CD4-positive, alpha-beta T cell treated with Interleukin-10 for 1 hour (primary cell): Measurements from ENCODE around the gene RPUSD2.
"Not testable (repeated sequence)": the region's sequence is repeated elsewhere in the genome, so short reads cannot be mapped to it uniquely, and the experiment has no call there.

Source experiments
- DNase-seq: peaks from one replicate; pipeline ENCODE4 v3.0.0-alpha.2; 2020

RPUSD2 gene

DNA sequence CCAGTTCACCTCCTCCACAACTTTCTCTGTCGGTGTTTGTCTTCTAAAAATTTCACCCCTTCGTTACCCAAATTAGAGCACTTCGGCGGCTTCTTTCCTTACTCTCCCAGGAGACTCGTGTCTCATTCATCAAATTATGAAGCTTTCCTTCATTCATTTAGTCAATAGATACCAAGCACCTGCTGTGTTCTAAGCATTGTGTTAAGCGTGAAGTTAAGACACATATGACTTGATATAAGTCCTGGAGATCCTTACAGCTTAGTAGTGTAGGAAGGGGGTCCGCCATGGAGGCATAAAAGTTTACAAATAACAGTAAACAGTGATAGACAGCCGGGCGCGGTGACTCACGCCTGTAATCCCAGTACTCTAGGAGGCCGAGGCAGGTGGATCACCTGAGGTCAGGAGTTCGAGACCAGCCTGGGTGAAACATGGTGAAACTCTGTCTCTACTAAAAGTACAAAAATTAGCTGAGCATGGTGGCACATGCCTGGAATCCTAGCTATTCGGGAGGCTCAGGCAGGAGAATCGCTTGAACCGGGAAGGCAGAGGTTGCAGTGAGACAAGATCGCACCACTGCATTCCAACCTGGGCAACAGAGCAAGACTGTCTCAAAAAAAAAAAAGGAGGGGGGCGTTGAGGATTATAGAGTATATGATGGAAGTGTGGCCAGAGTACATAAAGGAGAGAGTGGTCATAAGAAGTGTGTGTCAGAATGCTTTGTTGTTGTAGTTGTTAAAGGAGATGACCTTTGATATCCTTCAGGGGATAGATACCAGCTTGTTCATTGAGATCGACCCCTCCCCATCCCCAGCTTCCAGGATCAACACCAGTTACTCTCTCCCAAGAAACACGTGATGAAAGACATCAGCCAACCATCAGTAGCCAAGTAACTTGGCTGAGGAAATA lies 3.5 kb upstream of the RPUSD2 start:
- no peak for DNase-seq

- DNase-seq = peak; percentile 18
Observed at GRCh38 chr15:40567111-40567510, 2.0 kb upstream of the RPUSD2 start.

DNA sequence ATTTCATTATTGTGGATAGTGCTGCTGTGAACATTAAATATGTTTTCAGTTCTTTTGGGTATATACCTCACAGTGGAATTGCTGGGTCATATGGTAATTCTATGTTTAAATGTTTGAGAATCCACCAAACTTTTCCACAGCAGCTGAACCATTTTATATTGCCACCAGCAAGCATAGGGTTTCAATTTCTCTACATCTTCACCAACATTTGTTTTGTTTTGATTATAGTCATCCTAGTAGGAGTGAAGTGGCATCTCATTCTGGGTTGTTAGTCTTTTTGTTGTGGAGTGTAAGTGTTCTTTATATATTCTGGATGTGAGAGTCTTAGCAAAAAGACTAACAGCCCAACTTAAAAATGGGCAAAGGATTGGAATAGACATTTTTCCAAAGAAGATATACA lies 6.0 kb downstream of the RPUSD2 start:
- no peak for DNase-seq

- DNase-seq = not testable (repeated sequence)
Observed at GRCh38 chr15:40576914-40577313, 7.8 kb downstream of the RPUSD2 start.

- DNase-seq = no peak
Observed at GRCh38 chr15:40578892-40579291, 9.8 kb downstream of the RPUSD2 start.

DNA sequence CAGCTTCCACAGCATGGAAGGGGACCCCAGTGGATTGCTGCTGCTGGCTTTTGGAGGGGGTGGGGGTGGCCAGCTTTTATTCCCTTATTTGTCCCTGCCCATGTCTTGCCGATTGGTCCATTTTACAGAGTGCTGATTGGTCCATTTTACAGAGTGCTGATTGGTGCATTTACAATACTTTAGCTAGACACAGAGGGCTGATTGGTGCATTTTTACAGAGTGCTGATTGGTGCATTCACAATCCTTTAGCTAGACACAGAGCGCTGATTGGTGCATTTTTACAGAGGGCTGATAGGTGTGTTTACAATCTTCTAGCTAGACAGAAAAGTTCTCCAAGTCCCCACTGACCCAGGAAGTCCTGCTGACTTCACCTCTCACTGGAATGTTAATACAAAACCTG lies 12.7 kb downstream of the RPUSD2 start:
- DNase-seq = not testable (repeated sequence)

DNA sequence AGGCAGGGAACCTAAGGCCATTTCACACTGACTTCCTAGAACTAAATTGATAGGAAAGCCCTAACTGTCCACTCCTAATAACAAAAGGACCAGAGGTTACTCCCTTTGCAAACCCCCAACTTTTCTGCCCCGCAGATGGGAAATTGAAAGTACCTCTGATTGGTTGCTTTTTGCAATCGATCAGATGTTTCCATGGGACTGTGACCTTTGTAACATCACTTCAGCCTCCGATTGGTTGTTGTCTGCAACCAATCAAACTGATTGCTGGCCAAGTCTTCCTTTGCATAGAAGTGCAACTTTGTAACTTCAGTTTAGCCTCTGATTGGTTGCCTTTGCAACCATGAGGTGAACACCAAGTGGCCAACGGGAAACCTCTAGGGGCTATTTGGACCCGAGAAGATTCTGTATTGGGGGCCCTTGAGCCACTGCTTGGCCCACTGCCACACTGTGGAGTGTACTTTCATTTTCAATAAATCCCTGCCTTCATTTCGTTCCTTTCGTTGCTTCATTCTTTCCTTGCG lies 13.7 kb downstream of the RPUSD2 start:
- peak; percentile 44 for DNase-seq

DNA sequence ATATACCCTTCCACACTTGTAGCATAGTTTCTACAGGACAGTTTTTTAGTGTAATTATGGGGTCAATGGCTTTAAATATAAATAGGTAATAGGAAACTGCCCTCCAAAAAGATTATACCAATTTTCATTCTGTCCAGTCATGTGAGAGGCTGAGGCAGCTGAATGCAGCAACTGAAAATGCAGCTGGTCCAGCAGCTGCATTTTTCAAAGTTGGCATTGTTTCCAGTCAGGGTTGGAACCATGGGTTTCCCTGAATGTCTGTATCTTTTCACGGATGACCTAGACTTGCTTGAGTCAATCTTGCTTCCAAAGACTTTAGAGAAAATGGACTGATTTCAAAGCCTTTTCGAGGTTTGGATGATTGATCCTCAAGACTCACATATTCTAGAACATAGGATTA lies 15.1 kb downstream of the RPUSD2 start:
- DNase-seq = no peak

- DNase-seq = no peak
Observed at GRCh38 chr15:40590667-40591050, 21.6 kb downstream of the RPUSD2 start.

DNA sequence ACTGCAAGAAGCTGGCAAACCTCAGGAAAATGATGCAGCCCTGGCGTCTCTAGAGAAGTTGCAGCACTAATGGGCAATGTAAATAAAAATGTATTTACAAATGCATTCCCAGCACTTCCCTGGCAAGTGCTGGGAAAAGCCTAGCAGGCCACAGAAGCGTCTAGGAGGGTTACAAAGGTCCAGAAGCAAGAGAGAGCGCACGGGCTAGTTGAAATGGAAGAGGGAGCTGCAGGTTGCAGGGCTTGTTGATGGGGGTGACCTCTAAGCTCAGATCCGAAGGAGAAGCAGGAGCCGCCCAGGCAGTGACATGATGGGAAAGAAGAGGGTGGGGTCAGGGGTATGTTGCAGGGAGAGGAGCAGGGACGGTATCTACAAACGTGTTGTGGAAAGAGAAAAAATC lies 22.3 kb downstream of the RPUSD2 start:
- DNase-seq = no peak

GRCh38 chr15:40593165-40593564 lies 24.1 kb downstream of the RPUSD2 start:
- DNase-seq = peak; percentile 43

GRCh38 chr15:40593588-40594428 lies 24.7 kb downstream of the RPUSD2 start, which contains the start of gene KNL1:
Gene KNL1 (plus strand): TSS chr15:40594249. CDS start chr15:40602932, 8,683 bp downstream.
- DNase-seq = peak; percentile 95

DNA sequence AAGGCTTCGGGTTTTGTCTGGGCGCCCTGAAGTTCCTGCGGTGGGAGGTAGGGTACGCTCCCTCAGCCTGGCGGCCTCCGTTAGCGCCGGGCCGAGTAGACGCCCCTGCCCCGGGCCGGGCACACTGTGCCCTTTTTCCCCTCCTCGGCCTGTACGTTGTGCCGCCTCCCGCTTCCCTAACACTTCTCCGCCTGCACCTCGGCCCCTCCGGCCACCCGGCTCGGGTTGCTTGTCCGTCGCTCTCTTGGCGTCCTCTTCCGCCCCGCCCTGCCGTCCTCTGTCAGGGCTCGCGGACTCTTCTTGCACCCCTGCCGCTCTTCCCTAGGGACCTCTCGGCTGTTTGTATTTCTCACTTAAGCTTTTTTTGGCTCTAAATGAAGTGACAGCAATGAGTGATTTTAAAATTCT lies 25.3 kb downstream of the RPUSD2 start:
- DNase-seq = no peak

DNA sequence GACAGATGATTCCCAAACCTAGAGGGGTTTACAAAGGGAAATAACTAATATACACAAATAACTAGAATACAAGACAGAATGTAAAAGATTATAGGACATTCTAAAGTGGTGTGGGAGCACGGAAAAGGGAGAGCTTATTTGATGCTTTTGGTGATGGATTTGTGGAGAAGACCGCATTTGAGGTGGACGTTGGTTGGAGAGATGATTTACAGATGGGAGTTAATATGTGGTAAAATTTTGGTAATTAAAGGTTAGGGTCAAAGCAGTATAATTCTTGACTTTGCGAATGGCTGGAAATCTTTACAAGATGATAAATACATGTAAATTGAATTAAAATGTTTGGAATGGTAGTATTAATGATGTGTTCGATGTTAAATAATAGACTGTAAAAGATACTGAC lies 26.1 kb downstream of the RPUSD2 start:
- DNase-seq = no peak

DNA sequence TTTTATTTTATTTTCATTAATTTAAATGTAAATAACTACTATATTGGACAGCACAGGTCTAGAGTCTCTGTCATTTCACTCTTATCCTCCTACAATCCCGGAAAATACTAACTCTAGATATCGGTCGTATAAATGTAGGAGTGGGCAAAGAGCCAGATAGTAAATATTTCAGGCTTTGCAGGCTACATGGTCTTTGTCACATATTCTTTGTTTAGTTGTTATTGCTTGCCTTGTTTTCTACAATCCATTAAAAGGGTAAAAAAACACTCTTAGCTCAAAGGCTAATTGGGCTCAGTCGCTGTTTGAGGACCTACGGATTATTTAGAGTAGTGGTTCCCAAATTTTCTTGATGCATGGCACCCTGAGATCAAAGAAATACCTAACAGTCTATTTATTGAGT lies 26.7 kb downstream of the RPUSD2 start:
- no peak for DNase-seq

- no peak for DNase-seq
Observed at GRCh38 chr15:40597024-40597423, 27.9 kb downstream of the RPUSD2 start.

DNA sequence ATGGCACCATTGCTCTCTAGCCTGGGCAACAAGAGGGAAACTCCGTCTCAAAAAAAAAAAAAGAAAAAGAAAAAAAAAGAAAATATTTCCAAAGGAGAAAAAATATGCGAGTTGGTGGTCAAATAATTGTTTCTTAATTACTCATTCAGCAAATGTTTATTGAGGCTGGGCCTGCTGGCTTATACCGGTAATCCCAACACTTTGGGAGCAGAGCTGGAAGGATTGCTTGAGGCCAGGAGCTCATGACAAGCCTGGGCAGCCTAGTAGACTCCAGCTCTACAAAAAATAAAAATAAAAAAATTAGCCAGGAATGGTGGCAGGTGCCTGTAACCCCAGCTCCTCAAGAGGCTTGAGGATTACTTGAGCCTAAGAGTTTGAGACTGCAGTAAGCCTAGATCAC lies 29.0 kb downstream of the RPUSD2 start:
- no peak for DNase-seq

DNA sequence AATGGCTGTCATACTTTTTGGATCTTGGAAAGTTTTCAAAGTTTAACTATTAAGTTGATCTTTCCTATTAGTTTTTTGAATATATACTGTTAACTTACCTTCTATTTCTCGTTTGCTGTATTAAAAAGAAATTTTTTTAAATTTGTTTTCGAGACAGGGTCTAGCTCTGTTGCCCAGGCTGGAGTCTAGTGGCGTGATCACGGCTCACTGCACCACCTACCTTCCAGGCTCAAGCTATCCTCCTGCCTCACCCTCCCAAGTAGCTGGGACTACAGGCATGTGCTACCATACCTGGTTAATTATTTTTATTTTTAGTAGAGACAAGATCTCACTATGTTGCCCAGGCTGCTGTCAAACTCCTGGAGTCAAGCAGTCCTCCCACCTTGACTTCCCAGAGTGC lies 29.6 kb downstream of the RPUSD2 start:
- DNase-seq = no peak

- DNase-seq = no peak
Observed at GRCh38 chr15:40600956-40601355, 31.9 kb downstream of the RPUSD2 start.

GRCh38 chr15:40603935-40604334 lies 34.8 kb downstream of the RPUSD2 start:
- no peak for DNase-seq

DNA sequence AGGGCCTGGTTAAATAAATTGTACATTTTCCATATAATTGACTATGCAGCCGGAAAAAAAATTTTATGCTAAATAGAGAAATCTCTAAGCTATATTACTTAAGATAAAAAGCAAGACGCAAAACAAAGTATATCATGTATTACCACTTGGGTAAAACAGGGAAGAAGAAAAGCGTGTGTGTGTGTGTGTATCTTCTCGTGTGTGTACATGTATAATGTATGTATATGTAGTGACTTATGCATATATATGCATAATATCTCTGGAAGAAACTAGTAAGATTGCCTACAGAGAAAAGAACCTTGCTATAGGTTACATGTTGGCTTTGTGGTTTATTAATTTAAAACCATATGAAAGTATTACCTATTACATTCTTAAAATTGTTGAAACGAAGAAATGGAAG lies 44.0 kb downstream of the RPUSD2 start:
- DNase-seq = no peak

GRCh38 chr15:40618023-40618422 lies 48.9 kb downstream of the RPUSD2 start:
- no peak for DNase-seq

DNA sequence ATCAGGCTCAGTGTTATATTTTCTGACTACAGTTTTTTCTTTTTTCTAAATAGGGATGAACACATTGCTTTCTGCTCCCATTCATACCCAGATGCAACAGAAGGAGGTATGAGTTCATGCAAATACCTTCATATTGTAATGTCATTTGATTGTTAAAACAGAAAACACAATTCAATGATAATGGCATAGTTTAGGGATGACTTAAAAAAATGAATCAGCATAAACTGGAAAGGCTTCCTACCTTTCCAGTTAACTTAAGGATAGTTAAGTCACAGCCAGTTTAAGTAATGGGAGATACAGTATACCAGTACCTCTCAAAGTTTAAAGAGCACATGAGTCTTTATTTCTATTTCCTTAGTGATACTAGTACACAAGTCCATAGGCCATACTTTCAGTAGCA lies 49.8 kb downstream of the RPUSD2 start:
- DNase-seq = no peak

GRCh38 chr15:40623361-40623760 lies 54.3 kb downstream of the RPUSD2 start:
- DNase-seq = no peak
